ENCODE data around the gene PLA2G5. TPM values are rescaled to one million over a fixed set of nuclear protein-coding genes. Genes with fewer than 3 reads are reported as not detected.

PLA2G5 gene
- total and polyA plus RNA-seq, 2 experiments from 2014 or later, result not detected

- no peaks in the 10 kb centered on the region for H3K9me3 ChIP-seq (ENCODE audit: low read depth)
- no peak overlapping the region for H3K4me3 ChIP-seq
- H3K27me3 ChIP-seq, result no peaks in the 10 kb centered on the region
- TF ChIP-seq CTCF (IDR thresholded peaks at IDR 0.05; ENCODE audit: low read depth, low read length), result no peak
- no peak overlapping the region for H3K27ac ChIP-seq
- H3K4me1 ChIP-seq (ENCODE audit: low read depth), result no peaks in the 10 kb centered on the region
- no peaks in the 10 kb centered on the region for H3K36me3 ChIP-seq
- DNase-seq (ENCODE audit: low read depth in 1 of 2, low spot score in 1 of 2), result no peak
Observed at GRCh38 chr1:20070357-20070756, 363 bp downstream of the PLA2G5 start.

- Histone ChIP-seq H3K9me3 (ENCODE audit: low read depth) (no peaks in the 10 kb centered on the region), H3K36me3 (no peaks in the 10 kb centered on the region), H3K27ac (no peak overlapping the region), H3K27me3 (no peaks in the 10 kb centered on the region), H3K4me3 (no peak overlapping the region), H3K4me1 (ENCODE audit: low read depth) (no peaks in the 10 kb centered on the region)
- no peak for DNase-seq (ENCODE audit: low read depth in 1 of 2, low spot score in 1 of 2)
- TF ChIP-seq CTCF (IDR thresholded peaks at IDR 0.05; ENCODE audit: low read depth, low read length), result no peak
Observed at GRCh38 chr1:20071416-20071815, 1.4 kb downstream of the PLA2G5 start.

GRCh38 chr1:20072771-20073170 is 2.8 kb downstream of the PLA2G5 start:
- no peaks in the 10 kb centered on the region for H3K9me3 ChIP-seq (ENCODE audit: low read depth)
- no peaks in the 10 kb centered on the region for H3K36me3 ChIP-seq
- H3K4me3 ChIP-seq, result no peak overlapping the region
- no peak overlapping the region for H3K27ac ChIP-seq
- no peak for TF ChIP-seq CTCF (IDR thresholded peaks at IDR 0.05; ENCODE audit: low read depth, low read length)
- no peaks in the 10 kb centered on the region for H3K4me1 ChIP-seq (ENCODE audit: low read depth)
- H3K27me3 ChIP-seq, result no peaks in the 10 kb centered on the region
- DNase-seq (ENCODE audit: low read depth in 1 of 2, low spot score in 1 of 2), result no peak

GRCh38 chr1:20073256-20073655 is 3.3 kb downstream of the PLA2G5 start:
- no peak for DNase-seq (ENCODE audit: low read depth in 1 of 2, low spot score in 1 of 2)
- no peaks in the 10 kb centered on the region for H3K4me1 ChIP-seq (ENCODE audit: low read depth)
- H3K4me3 ChIP-seq, result no peak overlapping the region
- no peak overlapping the region for H3K27ac ChIP-seq
- no peaks in the 10 kb centered on the region for H3K27me3 ChIP-seq
- H3K36me3 ChIP-seq, result no peaks in the 10 kb centered on the region
- H3K9me3 ChIP-seq (ENCODE audit: low read depth), result no peaks in the 10 kb centered on the region
- TF ChIP-seq CTCF (IDR thresholded peaks at IDR 0.05; ENCODE audit: low read depth, low read length), result no peak

GRCh38 chr1:20074055-20074724 is 4.2 kb downstream of the PLA2G5 start:
- Histone ChIP-seq H3K36me3 (no peaks in the 10 kb centered on the region), H3K4me1 (ENCODE audit: low read depth) (no peaks in the 10 kb centered on the region), H3K27me3 (no peaks in the 10 kb centered on the region), H3K27ac (no peak overlapping the region), H3K4me3 (no peak overlapping the region), H3K9me3 (ENCODE audit: low read depth) (no peaks in the 10 kb centered on the region)
- DNase-seq (ENCODE audit: low read depth in 1 of 2, low spot score in 1 of 2), result no peak
- no peak for TF ChIP-seq CTCF (IDR thresholded peaks at IDR 0.05; ENCODE audit: low read depth, low read length)

All from cardiac muscle cell (in vitro differentiated cells and primary cell).